Measurements from ENCODE around the gene DOCK3.
A peak's percentile ranks its signal among the peaks of the same experiment; 100 is the strongest.

The DOCK3 gene

DNA sequence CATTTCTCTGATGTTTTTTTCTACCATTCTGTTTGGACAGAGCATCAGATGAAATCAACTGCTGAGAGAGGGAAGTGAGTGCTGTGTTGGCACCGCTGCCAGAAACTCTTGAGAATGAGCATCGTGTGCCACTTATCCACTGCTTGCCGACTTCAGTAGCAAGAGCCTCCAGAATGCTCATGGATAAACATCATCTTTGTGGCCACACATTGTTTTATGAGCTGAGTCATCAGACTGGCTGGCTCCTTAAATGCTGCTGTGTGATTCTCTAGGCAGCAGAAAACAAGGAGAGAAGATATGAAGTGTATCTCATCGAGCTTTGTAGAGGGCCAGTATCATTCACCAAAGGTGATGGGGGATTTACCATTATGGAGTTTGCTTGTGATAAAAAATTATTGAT, 3.4 kb upstream of the DOCK3 start:
- DNase-seq (ENCODE audit: extremely low spot score): no peak
- ChIA-PET CTCF (interaction anchor here (1.4 to 2.5 kb wide), 3 partner anchors 18 to 58 kb away, joined by 3 to 9 read pairs (median 7); no protein-coding TSS in a partner anchor), POLR2A (no interaction called here)
- TF ChIP-seq, protein P1, sequence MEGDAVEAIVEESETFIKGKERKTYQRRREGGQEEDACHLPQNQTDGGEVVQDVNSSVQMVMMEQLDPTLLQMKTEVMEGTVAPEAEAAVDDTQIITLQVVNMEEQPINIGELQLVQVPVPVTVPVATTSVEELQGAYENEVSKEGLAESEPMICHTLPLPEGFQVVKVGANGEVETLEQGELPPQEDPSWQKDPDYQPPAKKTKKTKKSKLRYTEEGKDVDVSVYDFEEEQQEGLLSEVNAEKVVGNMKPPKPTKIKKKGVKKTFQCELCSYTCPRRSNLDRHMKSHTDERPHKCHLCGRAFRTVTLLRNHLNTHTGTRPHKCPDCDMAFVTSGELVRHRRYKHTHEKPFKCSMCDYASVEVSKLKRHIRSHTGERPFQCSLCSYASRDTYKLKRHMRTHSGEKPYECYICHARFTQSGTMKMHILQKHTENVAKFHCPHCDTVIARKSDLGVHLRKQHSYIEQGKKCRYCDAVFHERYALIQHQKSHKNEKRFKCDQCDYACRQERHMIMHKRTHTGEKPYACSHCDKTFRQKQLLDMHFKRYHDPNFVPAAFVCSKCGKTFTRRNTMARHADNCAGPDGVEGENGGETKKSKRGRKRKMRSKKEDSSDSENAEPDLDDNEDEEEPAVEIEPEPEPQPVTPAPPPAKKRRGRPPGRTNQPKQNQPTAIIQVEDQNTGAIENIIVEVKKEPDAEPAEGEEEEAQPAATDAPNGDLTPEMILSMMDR (IDR thresholded peaks at IDR 0.05; ENCODE audit: control extremely low read depth, extremely low read depth, low read depth, missing control alignments): no peak

DNA sequence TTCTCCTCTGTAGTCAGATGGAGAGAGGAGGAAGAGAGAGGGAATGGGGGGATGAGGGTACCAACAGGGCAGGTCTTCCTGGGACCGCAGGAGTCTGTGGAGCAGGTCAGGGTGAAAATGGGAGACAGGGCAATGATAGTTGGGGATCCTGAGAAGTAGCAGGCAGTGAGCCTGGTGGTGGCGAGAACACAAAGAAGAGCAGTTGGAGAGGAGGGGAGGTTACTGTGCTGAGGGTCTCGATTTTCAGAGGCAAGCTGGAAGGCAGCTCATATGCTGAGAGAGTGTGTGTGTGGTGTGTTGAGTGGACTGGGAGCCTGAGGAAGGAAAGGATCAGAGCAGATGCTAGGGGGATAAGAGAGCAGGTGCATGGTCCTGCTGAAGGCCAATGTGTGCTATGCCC, 2.1 kb upstream of the DOCK3 start:
- ChIA-PET POLR2A (no interaction called here), CTCF (interaction anchor here (1.4 to 2.5 kb wide), 6 partner anchors 18 to 699 kb away, joined by 3 to 9 read pairs (median 3); no protein-coding TSS in a partner anchor)
- DNase-seq (ENCODE audit: extremely low spot score): no peak
- TF ChIP-seq, protein P1 (IDR thresholded peaks at IDR 0.05; ENCODE audit: control extremely low read depth, extremely low read depth, low read depth, missing control alignments): no peak

DNA sequence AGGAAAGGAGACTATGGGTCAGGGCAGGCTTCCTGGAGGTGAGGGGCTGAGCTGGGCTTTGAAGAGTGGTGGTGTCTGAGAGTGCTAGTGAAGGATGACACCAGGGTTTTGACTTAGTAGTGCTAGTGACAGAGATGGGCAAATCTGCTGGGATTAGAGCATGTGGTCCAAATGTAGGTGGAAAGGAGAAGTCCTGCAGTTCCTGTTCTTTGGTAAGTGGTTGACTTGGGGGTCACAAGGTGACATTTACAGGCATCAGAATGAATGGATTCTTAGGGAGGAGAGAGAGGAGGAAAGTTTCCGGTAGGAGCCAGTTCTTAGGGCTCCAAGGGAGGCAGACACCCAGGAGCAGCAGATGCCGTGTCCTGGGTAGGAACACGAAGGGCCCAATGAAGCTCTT, 796 bp upstream of the DOCK3 start:
- POLR2A ChIA-PET: no interaction called here
- TF ChIP-seq, protein P1 (IDR thresholded peaks at IDR 0.05; ENCODE audit: control extremely low read depth, extremely low read depth, low read depth, missing control alignments): no peak

DNA sequence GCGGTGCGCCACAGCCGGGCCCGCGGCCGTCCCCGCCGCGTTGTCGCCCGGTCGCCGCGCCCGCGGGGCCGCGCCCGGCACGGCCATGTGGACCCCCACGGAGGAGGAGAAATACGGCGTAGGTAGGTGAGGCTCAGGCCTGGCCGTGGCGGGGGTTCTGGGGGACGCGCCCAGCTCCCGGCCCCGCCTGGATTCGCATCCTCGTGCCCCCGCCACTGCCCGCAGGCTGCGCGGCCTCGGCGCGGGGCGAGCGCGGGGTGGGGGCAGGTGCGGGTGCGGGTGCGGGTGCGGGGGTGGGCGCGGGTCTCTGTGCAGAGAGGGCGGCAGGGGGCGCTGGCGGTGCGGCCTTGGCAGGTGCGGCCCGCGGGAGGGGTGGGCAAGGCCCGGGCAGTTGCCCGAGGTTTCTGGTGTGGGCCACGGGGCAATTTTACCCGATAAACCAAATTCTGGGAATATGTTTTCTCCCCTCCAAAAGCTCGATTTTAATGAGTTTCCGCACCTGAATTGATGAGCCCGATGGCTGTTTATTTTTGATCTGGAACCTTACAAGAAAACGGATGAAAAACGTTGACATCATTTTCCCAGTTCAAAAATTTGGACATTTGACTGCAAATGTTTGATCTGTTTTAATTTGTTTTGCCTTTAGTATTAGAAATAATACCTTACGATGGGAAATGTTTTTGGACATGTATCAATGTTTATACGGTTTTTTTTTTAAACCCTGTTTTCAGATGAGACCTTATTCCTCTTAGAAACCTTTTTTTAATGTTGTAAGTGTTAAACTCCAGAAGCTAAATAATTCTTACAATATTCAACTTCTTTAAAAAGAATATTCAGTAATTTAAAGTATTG, 678 bp downstream of the DOCK3 start:
- ChIA-PET POLR2A (no interaction called here), CTCF (interaction anchor here (1.3 kb wide), 1 partner anchor 56 kb away, joined by 3 read pairs; no protein-coding TSS in a partner anchor)
- TF ChIP-seq, protein P1 (IDR thresholded peaks at IDR 0.05; ENCODE audit: control extremely low read depth, extremely low read depth, low read depth, missing control alignments): peak; percentile 23
- peak; percentile 39 for DNase-seq (ENCODE audit: extremely low spot score)

More for the DNA sequence above, 796 bp upstream of the DOCK3 start:
- CTCF ChIA-PET: interaction anchor here (1.2 to 2.5 kb wide), 3 partner anchors 22 to 698 kb away, joined by 3 to 9 read pairs (median 4); no protein-coding TSS in a partner anchor
- DNase-seq (ENCODE audit: extremely low spot score): no peak

DNA sequence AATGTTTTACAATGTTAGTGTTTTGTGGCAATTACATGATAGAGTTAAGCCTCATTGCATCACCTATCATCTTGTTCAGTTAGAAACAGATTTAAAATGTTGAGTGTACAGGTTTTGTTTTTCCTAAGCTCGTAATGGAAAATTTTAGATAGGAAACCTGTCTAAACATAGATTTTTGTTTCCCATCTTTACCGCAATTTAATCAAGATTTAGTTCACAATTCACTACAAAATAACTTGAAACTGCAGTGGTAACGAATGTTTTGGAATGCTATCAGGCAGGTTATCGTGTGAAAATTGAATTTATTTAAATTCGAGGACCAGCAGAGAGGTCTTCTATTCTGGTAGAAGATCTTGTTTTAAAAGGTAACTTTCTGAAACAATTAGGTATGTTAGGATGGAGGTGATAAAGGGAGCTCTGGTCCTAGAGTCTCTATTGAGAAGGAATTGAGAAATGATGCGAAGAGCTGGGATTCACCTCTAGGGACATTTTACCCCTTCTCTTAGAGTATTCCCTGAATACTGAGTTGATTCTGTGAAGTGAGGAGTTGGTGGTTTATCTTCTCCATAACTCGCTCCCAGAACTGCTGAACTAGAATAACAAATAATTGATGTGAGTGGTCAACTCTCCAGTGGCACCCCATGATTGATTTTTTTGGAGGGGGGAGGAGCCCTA, 1.4 kb downstream of the DOCK3 start:
- DNase-seq (ENCODE audit: extremely low spot score): no peak
- ChIA-PET CTCF (interaction anchor here (1.3 kb wide), 1 partner anchor 57 kb away, joined by 3 read pairs; no protein-coding TSS in a partner anchor), POLR2A (no interaction called here)
- TF ChIP-seq, protein P1 (IDR thresholded peaks at IDR 0.05; ENCODE audit: control extremely low read depth, extremely low read depth, low read depth, missing control alignments): no peak

DNA sequence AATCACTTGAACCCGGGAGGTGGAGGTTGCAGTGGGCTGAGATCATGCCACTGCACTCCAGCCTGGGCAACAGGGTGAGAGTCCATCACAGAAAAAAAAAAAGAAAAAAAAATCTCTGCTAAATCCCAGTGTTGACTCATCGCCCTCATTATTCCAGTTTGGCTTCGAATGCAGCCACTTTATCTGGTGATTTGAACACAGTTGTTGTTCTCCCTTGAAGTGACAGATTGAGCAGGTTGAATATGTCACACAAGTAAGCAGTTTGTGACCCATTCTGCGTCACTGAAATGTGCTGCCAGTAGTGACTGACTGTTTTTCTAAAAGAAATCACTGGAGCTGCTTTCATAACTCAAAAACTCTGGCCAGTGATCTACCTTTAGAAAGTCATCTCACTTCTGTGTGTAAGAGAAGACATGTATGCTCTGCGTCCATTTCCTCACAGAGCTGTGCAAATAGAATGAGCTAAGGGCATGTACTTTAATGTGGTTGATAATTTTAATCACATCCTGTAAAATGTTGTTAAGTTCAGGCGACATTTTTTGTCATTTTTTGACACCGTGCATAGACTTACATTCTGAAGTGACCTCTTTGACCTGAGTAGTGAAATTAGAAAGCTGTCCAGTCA, 12.5 kb downstream of the DOCK3 start:
- no peak for DNase-seq (ENCODE audit: extremely low spot score)
- POLR2A ChIA-PET: no interaction called here
- TF ChIP-seq, protein P1 (IDR thresholded peaks at IDR 0.05; ENCODE audit: control extremely low read depth, extremely low read depth, low read depth, missing control alignments): no peak
- CTCF ChIA-PET: no interaction called here
